Activated effector memory CD4-positive, alpha-beta T cell treated with anti-CD3 and anti-CD28 coated beads, Interleukin-2, amount 50 U/mL, for 16 hours (primary cell): ENCODE results near the gene RORB.
"Not testable (repeated sequence)": the region's sequence is repeated elsewhere in the genome, so short reads cannot be mapped to it uniquely, and the experiment has no call there.

ENCODE experiments used
- DNase-seq: peaks from one replicate; pipeline ENCODE4 v3.0.0-alpha.2; 2020

RORB gene

DNA sequence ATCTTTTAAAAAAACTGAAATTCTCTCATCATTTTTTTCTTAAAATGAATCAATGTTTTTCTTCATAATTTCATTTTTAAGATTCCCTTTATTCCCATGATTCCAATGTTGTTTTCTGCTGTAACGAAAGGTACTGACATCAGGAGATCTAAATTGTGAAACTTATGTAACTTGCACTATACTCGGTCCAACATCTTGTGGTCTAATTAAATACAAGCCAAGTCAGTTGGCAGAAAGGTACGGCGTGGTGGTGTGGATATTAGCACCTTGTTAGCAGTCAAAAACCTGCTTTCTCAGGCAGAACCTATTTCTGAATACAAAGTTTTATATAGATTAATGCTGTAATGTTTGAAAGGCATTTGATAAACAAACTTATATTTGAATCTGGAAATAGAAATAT is 20.1 kb downstream of the RORB start:
- no peak for DNase-seq

DNA sequence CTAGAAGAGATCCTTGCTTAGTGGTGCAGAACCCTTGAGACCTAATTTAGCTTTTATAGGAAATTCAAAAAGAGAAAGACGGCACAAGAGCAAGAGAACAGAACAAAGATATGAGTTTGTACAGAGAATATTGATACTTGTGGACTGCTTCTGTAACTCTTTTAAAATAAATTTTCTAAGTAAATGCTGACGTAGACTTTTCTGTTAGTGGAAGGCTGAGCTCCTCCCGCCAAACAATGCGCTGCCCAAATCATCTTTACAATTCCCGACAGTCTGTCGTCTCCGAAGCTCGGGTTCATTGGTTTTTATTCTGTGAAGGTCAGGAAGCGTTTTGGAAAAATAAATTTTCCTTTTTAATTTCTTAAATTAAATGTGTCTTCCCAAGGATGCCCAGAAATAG is 22.3 kb downstream of the RORB start:
- no peak for DNase-seq

DNA sequence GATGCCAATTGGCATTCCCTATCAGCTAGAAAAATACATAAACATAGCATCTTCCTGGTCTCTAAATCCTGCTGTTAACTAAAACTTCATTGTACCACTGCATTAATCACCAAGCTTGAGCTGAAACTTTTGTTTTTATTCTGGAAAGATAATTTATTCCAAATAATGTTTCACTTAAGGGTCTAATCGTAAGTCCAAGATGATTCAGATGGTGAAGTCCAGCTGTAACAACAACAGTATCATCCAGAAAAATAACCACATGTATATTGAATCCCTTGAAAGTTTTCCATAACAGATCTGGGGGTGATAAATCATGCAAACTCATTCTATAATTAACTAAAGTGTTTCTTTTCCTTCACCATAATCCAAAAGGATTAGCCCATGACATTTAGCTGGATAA is 23.9 kb downstream of the RORB start:
- DNase-seq: no peak

DNA sequence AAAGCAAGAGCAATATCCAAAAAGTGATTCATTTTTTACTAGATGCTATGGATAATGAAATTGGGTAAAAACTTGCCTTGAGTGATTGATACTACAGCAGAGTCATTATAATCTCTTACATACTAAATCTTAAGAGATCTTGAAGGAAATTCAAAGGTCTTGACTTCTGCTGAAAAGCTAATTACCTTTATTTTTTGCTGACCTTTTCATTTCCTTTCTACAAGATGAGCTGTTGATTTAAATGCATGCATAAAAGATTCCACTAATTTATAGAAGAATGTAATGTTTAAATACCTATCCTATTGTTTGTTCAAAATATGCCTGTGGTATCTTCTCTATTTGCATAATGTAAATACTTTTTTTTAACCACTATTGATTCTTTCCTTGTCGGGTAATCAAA is 27.2 kb downstream of the RORB start:
- no peak for DNase-seq

DNA sequence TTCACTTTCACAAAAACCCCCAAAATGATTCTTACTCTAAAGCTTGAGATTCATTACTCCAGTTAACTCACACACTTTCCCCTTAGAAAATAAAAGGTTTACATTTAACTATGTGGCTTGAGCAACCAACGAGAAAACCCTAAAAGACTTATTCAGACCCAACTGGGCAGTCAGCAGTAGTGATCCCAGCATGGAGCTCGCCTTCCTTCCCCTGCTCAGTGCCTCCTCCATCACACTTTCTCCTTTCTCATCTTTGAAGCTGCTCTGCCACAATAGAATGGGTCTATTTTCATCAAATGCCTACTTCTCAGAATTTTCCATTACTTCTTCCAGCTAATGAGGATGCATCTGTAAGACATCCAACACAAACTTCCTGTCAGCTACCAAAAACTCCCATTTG is 29.1 kb downstream of the RORB start:
- no peak for DNase-seq

DNA sequence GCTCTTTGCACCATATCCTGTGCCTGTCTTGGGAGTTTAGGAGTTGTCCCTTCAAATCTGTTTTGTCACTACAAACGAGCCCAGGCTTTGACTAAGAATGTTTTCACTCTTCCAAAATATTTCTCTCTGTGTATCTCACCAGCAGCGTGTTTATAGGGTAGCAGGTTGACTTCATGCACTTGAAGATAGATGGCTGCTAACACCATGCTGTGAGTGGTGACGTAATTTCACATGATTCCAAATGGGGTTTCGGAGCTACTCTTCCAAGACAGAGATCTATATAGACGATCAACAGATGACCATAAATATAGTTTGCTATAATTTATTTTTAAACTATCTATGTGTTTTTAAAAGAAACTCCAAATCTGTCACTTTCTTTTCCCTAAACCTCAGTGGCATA is 30.6 kb downstream of the RORB start:
- no peak for DNase-seq

DNA sequence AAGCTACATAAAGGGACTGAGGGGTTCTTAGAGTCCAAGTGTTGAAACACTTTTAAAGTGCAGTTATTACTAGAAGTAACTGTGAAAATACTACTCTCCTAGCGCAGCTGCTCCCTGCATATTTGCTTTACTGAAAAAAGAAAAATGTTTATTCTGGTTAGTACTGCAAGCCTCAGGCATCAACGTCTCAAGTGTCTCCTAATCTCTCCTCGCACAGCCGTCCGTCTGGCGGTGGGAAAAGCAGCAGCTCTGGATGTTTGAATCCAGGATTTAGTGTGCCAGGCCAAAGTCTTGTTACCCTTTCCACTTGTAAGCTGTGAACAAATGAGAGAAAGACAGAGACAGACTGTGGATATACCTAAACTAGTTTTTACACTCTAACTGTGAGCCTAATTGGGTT is 31.1 kb downstream of the RORB start:
- no peak for DNase-seq

DNA sequence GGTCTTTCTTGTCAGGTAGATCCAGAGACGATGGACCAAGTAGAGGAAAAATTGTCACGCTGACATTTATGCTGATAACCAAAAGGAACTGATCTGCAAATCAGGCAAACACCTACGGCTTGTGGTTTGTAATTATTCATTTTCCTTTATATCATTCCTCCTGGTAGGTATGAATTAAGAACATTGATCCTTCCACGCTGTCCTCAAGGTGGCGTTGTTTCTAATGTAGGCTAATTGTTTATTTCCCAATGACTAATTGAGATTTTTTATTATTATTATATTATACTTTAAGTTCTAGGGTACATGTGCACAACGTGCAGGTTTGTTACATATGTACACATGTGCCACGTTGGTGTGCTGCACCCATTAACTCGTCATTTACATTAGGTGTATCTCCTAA is 33.3 kb downstream of the RORB start:
- not testable (repeated sequence) for DNase-seq

DNA sequence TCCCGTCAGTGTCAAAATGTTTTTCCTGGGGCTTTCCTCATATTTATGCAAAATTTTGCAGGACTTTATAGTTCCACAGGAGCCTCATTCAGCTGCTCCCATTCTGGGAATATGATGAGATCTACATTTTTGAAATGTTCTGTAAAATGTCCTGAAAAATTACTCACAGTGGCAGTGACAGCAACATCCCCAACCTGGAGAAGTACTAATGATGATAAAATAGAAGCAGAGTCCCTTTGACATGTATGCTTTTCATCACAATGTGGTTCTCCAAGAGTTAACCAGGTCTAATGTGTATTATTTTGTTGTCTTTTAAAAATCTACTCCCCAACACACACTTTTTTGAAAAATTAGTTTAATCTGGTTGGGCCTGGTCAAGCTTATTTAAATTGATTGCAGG is 36.1 kb downstream of the RORB start:
- DNase-seq: no peak

DNA sequence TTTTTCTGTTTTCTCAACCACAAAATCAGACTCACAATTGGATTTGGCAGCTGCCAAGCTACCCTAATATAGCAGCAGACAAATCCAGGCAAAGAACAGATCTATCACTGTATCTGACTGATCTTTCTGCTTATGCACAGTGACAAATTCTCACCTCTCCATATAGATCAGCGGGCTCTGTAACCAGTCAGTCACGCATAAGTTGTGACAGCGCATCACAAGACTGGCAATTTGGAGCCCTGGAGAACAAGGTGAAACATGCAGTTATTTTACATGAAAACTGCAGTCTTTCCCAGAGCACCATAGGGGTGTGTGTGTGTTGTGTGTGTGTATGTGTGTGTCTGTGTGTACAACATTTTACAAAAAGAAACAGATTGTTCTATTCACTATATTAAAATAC is 37.7 kb downstream of the RORB start:
- DNase-seq: no peak

DNA sequence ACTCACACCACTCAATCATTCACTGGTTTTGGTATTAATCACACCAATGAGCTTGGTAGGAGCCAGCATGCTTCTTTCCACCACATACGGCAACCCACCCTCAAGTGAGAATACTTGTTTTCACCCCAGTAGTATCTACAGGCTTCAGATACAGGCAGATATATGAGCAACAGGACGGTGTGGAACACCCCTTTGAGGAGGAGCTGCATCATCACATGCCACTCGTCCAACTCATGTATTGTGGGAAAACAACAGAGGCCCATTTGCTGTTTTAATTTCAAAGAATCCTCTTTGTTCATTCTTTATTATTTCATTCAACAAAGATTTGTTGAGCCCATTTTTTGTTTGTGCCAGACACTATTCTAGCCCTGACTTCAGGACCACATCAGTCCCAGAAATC is 46.0 kb downstream of the RORB start:
- no peak for DNase-seq

DNA sequence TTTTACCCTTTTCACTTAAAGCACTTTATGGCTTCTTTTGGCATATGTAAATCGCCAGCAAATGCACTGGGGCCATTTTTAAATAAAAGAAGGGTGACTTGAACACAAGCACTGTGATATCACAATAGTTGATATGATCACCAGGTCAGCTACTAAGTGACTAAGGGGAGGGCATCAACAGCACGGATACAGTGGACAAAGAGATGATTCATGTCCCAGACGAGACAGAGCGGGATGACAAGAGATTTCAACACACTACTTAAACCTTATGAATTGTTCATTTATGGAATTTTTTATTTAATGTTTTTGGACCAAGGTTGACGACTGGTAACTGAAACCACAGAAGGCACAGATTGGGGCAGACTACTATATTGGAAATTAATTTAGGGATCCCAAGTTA is 54.1 kb downstream of the RORB start:
- DNase-seq: no peak

DNA sequence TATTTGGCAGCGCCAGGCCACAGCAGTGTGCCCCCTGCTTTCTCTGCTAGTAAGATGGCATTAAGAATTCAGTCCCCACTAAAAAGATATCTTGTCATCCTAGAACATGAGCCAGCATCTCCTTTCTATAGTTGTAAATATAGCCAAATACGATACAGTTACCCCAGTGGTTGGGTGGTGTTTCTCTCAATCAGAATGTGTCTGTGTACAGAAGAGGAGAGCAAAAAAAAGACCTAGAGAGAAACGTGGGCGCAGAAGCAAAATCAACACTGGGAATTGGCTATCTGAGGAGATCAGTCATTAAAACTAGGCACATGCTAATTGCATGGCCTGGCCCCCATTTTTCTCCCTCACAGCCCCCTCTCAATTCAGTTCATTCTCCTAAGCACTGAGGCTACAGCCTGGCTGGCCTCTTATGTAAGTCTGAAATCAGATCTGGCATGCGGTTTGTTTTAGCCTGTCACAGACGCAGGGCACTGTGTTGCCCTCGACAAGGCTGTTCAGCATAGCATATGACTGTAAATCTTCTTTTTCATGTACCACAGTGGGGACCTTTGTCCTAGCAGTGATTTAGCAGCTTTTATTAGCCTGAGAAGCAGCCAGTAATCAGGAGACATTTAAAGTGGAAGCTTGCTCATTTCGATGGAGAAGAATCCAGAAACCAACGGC is 57.8 kb downstream of the RORB start:
- DNase-seq: no peak

DNA sequence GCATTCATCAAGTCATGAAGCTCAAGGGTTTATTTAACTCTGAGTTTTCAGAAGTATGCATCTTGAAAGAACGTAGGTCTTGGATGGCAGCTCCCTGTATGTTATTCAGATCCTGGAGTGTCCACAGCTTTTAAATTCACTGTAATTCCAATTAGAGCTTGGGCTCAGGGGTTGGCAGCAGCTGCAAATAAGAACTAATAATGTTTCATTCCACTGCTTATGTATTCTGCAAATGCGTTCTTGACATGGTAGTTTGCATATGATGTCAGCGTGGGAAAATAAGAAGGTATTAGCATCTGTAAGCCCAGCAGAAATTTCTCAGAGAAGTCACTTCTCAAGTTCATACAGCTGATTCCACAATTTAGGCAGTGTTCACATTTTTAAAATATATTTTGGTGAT is 58.4 kb downstream of the RORB start:
- DNase-seq: no peak

DNA sequence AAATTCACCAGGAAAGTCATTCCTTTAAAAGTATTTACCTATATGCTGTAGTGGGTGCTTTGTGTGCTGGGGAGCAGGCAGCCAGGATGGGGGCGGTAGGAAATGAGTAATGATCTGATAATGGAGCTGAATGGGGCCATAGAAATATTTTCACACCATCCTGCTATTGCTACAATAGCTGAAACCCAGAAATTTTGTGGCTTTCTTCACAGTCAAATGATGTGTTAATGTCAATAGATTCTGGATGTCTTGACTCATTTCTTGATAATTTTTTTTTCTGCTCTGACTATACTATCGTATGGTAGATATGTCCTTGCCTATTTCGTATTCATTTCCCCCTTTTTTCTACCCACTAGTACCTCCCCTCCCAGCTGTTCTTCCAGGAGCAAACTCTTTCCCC is 59.5 kb downstream of the RORB start:
- no peak for DNase-seq

DNA sequence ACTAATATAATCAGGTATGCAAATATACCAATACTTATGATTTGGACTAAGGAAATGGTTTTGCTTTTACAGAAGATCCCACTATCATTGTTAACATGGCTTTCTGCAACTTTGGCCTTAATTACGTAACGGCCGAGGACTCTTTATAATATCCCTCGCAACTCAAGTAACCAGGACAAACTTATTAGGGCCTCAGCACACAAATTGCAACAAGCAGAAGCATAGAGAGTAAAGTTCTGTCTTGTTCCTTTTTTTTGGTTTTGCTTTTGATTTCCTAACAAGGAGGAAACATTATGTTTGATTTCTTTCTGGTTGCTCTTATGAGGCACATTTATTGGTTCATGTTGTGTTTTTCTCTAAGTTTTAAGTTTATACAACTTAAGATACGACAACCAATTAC is 60.4 kb downstream of the RORB start:
- DNase-seq: no peak

DNA sequence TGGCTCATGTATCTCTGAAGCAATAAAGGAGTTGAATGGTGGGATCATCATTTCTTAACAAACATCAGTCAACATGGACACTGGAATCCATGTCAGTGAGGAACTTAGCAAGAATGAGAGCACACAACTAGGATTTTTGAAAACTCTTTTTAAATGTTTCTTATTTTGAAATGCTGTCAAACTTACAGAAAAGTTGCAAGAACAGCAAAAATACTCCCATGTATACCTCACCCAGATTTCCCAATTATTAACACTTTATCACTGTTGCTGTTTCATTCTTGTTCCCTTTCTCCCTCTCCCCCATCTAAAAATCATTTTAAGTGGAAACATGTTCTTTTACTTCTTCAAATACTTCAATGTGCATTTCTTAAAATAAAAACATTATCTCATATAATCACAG is 65.5 kb downstream of the RORB start:
- no peak for DNase-seq

DNA sequence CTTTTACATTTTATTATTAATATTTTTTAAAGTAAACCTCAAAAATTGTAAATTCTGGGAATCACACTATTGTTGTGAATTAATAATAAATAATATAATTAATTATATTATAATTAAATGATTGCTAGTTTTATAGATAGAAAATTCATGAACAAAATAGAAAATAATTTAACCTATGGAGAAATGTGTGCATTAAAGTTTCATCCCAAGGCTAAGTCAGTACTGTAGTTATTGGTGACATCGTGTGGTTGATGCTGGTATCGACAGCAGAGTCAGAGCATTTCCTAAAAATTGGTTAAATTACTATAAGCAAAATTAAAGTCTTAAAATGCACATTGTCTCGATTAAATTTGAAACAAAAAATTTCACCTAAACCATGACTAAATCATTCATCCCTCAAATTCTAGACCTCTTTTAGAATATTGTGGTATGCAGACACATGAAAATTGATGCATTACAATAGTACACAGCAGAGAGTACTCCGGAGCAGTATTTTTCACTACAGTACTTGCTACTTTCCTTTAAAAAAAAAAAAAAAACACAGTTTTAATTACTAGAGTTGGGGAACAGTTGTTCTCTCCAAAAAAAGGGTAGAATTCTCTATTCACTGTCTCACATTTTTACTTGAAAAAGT is 73.9 kb downstream of the RORB start:
- DNase-seq: no peak

DNA sequence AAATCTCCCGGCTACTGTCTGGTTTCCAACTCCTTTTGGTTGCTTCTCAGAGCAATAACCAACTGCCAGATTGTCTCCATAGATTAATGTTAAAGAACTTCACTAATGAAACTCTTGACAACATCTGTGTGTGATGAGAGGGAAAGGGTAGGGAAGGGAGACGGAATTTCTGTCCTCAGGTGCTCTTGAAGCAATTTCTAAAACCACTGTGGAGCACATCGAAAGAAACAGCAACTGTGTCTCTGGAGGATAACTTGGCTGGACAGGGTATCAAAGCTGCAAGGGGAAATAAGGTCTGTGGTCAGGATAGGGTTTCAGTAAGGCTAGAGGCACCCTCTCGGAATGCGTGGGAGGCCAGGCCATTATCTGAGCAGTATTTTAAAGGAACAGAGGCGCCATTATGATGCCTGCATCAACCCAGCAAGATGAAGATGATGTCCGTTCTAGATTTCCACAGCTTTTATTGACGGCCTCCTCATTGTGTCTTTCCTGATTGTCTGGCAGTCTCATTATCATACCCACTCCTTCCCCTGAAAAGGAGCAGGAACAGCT is 76.6 kb downstream of the RORB start:
- DNase-seq: no peak

DNA sequence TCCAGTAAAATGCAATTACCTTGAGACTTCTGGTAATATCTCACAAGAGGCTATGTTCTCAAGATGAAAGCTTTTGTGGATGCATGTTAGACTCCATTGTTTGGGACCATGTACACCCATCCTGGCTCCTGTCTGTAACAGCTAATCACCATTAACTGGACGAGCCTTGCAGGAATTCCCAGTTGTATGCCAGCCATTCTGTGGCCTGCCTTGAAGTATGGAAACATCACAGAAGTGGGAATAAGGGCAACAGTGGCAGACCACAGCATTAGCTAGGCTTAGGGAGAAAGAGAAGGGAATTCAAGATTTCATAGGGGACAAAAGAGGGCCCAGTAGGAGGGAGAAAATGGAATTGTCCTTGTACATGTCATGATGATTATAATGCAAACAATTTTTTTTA is 79.0 kb downstream of the RORB start:
- no peak for DNase-seq

DNA sequence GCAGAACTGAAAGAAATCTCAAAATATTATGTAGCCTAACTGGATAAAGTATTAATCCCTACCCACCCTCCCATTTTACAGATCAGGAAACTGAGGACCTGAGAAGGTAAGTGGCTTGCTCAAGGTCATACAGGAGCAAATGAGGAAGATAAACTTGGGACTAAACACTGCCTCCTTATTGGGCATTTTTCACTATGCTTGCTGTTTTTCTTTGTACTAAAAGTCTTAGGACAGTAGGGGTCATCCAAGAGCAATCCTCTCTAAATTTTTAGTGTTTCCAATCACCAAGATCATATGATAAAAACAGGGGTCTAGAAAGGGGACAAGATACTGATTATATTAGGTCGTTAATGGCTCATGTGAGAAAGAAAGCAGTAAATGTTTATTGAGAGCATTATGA is 80.8 kb downstream of the RORB start:
- DNase-seq: no peak

DNA sequence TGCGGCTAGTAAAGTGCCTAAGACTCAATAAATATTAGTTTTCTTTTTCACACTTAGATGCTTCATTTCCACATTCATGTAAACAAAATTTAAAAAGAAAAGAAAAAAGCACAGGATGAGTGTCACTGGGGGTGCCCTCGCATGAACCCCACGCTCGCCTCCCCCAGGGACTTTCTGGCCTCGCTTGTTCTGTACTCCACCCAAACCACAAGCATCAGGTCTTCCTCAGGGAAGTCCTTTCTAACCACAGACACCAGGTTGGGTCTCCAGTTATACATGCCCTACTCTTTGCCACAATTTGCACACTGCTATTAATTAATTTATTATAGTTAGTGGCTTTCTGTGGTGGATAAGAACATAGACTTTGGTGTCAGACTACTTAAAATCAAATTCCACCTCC is 92.4 kb downstream of the RORB start:
- no peak for DNase-seq

DNA sequence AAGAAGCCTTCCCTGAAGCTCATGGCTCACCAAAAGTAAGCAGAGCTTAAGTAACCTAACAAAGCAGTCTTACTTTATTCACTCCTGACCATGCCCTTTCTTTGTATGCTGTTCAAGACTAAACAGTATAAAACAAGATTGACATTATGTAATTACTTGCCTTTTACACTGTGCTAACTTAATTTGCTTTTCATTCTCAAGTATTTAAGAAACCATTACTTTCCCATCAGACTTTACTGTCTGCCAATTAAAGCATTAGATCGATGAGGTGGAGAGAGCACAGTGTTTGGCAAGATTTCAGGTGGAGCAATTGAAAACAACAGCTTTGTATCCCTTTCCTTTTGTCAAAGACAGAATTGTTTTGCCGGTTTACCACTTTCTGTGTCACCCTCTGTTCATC is 98.2 kb downstream of the RORB start:
- DNase-seq: no peak

DNA sequence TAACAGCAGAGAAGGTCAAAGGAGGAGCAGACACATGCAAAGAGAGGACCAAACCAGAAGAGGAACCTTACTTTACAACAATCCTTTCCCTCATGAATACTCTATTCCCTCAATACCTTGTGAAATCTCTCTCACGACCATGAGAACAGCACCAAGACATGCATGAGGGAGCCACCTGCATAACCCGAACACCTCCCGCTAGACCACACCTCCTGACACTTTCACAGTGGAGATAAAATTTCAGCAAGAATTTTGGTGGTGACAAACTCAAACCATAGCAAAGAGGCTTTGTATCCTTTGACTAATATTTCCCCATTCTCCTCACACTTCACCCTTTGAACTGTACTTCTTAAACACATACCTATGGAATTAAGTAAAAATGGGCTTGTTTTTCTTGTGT is 101.7 kb downstream of the RORB start:
- no peak for DNase-seq
